22Rv1 (cell line): Measurements from ENCODE around the gene RGS16.

ENCODE experiments used
- H3K27ac ChIP-seq: fragments of 450-650 bp; 2 replicates; pipeline ENCODE4 v1.5.1; 2017
- ZFX ChIP-seq: fragments of 450-650 bp; IDR thresholded peaks from 2 replicates; pipeline ENCODE4 v1.6.1; 2017; ENCODE audit warnings: antibody characterized with exemption, borderline replicate concordance
- TF ChIP-seq, protein P1 (sequence below): fragments of 450-650 bp; IDR thresholded peaks from 2 replicates; pipeline ENCODE4 v1.5.1; 2017; ENCODE audit warnings: mild to moderate bottlenecking

RGS16 gene

DNA sequence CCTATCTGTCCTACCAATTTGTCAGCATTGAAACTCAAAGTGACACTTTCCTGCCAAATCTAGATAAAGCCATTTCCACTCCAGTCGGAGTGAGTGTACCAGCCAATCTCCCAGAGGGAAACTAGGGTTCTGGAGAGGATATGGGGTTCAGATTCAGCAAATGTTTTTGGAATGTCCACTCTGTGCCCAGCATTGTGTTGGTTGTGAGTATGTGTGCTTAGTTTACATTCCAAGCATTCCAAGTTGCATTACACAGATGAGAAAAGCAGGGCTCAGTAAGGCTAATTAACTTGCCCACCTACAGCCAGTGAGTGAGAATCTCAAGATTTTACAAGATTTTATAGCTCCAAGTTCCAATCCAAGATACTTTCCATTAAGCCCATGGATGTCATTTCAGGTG lies 26.4 kb upstream of the RGS16 start:
- no peak overlapping the region for H3K27ac ChIP-seq
- TF ChIP-seq ZFX: no peak
- TF ChIP-seq, protein P1, sequence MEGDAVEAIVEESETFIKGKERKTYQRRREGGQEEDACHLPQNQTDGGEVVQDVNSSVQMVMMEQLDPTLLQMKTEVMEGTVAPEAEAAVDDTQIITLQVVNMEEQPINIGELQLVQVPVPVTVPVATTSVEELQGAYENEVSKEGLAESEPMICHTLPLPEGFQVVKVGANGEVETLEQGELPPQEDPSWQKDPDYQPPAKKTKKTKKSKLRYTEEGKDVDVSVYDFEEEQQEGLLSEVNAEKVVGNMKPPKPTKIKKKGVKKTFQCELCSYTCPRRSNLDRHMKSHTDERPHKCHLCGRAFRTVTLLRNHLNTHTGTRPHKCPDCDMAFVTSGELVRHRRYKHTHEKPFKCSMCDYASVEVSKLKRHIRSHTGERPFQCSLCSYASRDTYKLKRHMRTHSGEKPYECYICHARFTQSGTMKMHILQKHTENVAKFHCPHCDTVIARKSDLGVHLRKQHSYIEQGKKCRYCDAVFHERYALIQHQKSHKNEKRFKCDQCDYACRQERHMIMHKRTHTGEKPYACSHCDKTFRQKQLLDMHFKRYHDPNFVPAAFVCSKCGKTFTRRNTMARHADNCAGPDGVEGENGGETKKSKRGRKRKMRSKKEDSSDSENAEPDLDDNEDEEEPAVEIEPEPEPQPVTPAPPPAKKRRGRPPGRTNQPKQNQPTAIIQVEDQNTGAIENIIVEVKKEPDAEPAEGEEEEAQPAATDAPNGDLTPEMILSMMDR: no peak

DNA sequence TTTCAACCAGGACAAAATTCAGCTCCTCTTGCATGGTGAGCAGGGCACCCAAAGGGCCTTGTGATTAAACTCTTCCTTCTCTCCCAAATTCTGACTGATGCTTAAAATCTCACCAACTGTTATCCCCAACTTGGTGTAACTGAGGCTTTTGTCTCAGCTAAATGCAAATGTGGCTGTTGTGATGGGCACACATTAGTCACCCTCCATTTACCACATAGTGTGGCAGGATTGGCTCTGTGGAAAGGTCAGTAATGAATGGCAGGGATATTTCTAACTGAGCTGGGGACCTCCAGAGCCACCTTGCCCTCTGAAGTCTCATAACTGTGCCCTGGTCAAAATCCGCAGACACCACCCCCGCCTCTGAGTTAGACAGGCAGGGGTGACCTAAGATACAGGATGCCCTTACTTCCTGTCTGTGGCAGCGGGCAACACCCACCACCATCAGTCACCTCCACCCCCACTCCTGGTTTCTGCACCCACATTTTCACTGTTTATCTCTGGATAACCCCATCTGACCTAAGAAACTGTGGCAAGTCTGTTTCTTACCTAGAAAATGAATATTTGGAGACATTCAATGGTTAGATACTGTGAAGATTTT lies 25.4 kb upstream of the RGS16 start:
- TF ChIP-seq, protein P1: no peak
- TF ChIP-seq ZFX: no peak
- no peak overlapping the region for H3K27ac ChIP-seq

GRCh38 chr1:182629080-182629479 lies 24.9 kb upstream of the RGS16 start:
- no peak for TF ChIP-seq ZFX
- TF ChIP-seq, protein P1: no peak
- no peak overlapping the region for H3K27ac ChIP-seq

GRCh38 chr1:182628657-182629056 lies 24.5 kb upstream of the RGS16 start:
- H3K27ac ChIP-seq: no peak overlapping the region
- TF ChIP-seq, protein P1: no peak
- no peak for TF ChIP-seq ZFX

- no peak overlapping the region for H3K27ac ChIP-seq
- TF ChIP-seq ZFX: no peak
- TF ChIP-seq, protein P1: no peak
These were observed 23.4 kb upstream of the RGS16 start for GRCh38 chr1:182627622-182628021.

GRCh38 chr1:182626527-182626926 lies 22.3 kb upstream of the RGS16 start:
- no peak overlapping the region for H3K27ac ChIP-seq
- TF ChIP-seq ZFX: no peak
- TF ChIP-seq, protein P1: no peak

DNA sequence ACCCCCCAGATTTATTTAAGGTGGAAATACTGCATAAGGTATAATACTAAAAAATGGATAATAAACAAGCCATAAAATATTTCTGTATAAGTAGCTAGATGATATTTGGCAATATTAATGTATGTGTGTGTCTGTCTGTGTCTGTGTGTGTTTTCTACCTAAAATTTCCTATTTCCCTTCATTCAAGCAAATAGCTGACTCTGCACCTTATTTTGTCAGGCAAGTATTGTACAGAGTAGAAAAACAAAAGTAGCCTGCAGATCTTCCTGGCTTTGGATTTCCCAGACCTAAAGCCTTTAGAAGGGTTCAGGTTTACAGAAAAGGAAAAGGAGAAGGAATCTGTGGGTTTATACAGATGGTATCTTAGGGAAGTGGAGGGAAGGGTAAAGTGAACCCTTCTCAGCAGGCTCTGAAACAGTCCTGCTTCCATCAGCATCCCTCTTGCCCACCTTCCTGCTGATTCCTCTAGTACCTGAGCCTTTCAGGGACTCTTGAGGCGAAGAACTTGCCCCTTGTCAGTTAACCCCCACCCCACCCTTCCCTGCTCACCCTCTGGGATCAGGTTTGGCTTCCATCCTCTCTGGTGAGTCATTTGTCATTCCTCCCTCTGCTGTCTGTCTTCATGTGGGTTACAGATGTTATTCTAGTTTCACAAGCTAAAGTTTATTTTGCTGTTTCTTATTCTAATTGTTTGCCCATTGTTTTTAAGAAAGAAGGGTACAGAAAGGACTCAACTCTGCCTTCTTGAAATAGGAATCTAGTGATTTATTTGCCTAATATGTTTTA lies 21.7 kb upstream of the RGS16 start:
- TF ChIP-seq, protein P1: no peak
- TF ChIP-seq ZFX: no peak
- H3K27ac ChIP-seq: no peak overlapping the region
